HL-60/S4 treated with phorbol 12-myristate 13-acetate at 8.2 ng/mL for 4 days and 3 days (cell line): ENCODE results near the gene METTL6.
"Not testable (repeated sequence)": the region's sequence is repeated elsewhere in the genome, so short reads cannot be mapped to it uniquely, and the experiment has no call there.

Experiments used
- in situ Hi-C: fragments of 300-500 bp; cut with MboI; formaldehyde crosslinking; loops from 2 replicates; pipeline ENCODE4 v1.15.0; 2022; ENCODE audit warnings: low sequenced_read_pairs

METTL6 gene

DNA sequence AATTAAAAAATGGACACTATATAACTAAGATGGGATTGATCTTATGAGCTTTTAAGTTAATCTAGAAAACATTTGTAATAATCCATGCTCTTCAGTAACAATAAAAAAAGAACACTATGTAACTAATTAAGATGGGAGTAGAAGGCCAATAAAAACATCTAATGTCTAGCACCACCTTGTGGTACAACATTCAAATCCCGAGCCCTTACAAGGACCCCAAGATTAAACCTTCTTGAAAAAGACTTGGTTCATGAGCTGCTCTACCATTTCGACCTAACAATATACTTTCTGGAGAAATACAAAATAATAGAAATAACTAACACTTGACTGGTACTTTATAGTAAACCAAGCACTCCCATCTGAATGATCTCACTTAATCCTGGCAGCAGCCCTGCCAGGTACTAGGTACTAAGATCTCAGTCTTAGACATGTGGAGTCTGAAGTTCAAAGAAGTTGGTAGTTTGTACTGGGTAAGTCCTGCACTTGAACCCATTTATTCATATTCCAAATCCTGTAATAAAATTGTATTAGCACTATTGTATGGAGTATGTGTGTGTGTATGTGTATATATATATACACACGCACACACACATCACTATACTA is 21.8 kb downstream of the METTL6 start:
- in situ Hi-C loops: no loop called here

DNA sequence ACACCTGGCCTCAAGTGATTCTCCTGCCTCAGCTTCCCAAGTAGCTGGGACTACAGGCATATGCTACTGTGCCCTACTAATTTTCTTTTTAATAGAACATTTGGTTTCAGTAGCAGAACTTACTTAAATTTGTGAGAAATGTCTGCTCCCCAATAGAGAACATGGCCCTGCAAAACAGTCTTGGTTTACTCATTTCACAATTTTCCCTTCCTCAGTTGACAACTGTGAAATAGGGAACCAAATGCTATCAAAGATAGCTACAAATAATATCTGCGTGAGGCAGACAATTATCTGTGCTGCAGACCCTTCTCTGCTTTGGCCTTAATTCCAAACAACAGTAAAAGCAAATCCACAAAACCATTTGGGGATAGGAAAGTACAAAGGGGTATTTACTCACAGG is 22.6 kb downstream of the METTL6 start:
- in situ Hi-C loops: no loop called here

DNA sequence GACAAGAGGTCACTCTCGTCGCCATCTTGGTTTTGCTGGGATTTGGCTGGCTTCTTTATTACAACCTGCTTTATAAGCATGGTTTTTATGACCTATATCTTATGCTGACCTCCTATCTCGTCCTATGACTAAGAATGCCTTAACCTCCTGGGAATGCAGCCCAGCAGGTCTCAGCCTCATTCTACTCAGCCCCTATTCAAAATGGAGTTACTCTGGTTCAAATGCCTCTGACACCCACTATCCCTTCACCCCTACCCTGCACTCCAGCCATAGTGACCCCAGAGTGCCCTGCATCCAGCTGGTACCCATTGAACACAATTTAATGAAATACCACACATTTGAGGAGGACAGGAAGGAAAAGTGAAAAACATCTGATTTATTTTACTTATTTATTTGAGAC is 23.4 kb downstream of the METTL6 start:
- in situ Hi-C loops: no loop called here

DNA sequence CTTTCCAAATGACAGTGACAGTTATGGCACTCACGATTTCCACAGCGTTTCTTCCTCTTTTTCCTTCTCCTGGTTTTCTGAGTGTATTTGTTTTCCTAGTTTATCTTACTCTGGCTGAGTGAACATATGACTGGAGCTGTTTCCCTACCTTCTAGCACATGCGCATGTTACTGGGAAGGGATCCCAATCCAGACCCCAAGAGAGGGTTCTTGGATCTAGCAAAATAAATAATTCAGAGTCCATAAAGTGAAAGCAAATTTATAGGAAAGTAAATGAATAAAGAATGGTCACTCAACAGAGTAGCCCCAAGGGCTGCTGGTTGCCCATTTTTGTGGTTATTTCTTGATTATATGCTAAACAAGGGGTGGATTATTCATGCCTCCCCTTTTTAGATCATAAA is 23.8 kb downstream of the METTL6 start:
- in situ Hi-C loops: no loop called here

DNA sequence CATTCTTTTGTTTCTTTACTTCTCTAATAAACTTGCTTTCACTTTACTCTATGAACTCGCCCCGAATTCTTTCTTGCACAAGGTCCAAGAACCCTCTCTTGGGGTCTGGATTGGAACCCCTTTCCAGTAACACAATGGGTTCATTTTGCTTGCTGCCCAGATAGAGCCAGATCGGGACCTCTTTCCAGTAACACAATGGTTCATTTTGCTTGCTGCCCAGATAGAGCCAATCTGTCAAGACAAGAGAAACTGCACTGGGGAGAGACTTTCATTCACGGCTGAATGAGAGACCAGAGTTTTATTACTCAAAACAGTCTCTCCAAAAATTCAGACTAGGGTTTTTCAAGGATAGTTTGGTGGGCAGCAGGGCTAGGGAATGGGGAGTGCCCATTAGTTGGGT is 25.4 kb downstream of the METTL6 start:
- in situ Hi-C loops: no loop called here

DNA sequence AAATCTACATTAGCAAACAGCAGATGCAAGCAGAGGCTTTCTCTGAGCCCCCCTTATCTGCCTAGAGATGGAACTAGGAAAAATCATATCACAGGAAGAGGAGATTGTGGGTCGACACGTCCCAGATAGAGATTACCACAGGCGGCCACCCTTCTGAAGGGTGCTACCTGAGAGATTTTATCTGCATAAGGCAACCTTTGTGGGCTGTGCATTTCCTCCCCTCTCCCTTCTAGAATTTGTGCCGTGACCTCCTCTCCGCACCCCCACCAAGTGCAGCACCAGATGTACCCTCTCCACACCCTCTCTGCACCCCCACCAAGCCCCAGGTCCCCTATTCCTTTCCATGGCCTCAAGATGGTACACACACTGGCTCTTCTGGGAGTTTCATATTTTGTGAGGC is 27.4 kb downstream of the METTL6 start:
- in situ Hi-C loops: no loop called here

DNA sequence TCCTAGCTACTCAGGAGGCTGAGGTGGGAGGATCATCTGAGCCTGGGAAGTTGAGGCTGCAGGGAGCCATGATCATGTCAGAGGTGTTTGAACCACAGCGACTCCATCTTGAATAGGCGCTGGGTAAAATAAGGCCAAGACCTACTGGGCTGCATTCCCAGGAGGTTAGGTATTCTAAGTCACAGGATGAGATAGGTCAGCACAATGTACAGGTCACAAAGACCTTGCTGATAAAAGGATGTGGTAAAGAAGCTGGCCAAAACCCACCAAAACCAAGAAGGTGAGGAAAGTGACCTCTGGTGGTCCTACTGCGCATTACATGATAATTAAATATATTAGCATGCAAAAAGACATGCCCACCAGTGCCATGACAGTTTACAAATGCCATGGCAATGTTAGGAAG is 28.6 kb downstream of the METTL6 start:
- in situ Hi-C loops: not testable (repeated sequence)

DNA sequence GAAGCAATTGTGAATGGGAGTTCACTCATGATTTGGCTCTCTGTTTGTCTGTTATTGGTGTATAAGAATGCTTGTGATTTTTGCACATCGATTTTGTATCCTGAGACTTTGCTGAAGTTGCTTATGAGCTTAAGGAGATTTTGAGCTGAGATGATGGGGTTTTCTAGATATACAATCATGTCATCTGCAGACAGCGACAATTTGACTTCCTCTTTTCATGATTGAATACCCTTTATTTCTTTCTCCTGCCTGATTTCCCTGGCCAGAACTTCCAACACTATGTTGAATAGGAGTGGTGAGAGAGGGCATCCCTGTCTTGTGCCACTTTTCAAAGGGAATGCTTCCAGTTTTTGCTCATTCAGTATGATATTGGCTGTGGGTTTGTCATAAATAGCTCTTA is 34.1 kb downstream of the METTL6 start:
- in situ Hi-C loops: not testable (repeated sequence)

DNA sequence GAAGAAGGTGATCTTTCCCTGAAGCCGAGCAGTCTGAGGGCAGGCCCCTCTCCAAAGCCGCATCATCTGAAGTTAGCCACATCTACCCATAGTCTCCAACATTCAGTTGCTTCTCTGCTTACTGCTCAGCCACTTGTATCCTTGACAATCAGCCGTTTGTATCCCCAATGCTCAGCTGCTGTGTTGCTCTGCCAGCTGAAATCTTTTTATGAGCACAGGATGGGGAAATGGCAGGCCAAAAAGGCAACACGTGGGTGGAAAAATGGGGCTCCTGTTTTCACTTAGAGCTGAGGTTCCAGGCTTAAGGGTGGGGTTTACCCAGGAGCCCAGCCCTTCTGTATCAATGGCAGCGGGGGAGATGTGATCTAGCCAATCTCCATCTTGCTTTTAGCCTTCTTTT is 36.3 kb downstream of the METTL6 start:
- in situ Hi-C loops: no loop called here

DNA sequence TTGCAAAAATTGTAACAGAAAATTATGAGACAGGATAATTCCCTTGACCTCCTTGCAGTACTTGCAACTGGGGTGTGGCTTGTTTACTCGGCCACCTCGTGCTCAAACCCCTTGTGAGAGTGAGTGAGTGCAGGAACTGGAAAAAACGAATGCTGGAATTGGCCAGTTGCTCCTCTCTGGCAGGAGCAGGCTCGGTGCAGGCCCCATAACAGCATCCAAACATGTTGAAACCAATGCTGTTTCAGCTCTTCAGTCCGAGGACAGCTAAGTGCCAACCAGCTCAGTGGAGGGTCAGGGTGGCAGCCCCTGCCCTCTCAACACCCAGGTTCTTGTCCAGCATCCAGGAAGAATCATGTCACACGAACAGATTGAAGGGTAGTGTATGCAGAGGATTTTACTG is 36.9 kb downstream of the METTL6 start:
- in situ Hi-C loops: no loop called here

DNA sequence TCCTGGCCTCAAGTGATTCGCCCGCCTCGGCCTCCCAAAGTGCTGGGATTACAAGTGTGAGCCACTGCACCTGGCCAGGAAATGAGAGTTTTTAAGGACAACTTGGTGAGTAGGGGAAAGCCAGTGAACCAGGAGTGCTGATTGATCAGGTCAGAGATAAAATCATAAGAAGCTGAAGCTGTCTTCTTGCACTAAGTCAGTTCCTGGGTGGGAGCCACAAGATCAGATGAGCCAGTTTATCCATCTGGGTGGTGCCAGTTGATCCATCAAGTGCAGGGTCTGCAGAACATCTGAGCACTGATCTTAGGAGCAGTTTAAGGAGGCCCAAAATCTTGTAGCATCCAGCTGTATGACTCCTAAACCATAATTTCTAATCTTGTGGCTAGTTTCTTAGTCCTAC is 39.0 kb downstream of the METTL6 start:
- in situ Hi-C loops: loop anchor here (10.0 kb wide), 1 partner anchor 124 kb away; no protein-coding TSS in a partner anchor

DNA sequence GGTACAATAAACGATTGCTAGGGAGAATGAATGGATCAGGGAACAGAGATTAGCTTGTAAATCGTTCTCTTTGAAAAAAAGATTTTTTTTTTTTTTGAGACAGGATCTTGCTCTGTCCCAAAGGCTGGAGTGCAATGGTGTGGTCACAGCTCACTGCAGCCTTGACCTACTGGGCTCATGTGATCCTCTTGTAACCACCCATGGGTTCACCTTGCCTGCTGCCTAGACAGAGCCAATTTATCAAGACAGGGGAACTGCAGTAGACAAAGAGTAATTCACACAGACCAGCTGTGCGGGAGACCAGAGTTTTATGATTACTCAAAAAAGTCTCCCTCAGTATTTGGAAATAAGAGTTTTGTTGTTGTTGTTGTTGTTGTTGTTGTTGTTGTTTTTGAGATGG is 39.6 kb downstream of the METTL6 start:
- in situ Hi-C loops: loop anchor here (10.0 kb wide), 1 partner anchor 123 kb away; no protein-coding TSS in a partner anchor

DNA sequence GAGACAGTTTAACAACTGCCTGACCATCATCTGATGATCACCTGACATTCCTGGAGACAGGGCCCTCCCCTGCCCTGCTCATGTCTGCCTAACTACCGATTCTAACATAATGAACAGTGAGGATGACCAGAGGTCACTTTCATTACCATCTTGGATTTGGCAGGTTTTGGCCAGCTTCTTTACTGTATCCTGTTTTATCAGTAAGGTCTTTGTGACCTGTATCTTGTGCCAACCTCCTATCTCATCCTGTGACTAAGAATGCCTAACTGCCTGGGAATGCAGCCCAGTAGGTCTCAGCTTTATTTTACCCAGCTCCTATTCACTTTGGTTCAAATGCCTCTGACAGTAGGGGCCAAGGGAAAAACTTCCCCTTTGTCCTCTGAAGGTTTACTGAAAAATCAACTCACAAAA is 40.2 kb downstream of the METTL6 start:
- in situ Hi-C loops: loop anchor here (10.0 kb wide), 1 partner anchor 122 kb away; no protein-coding TSS in a partner anchor

DNA sequence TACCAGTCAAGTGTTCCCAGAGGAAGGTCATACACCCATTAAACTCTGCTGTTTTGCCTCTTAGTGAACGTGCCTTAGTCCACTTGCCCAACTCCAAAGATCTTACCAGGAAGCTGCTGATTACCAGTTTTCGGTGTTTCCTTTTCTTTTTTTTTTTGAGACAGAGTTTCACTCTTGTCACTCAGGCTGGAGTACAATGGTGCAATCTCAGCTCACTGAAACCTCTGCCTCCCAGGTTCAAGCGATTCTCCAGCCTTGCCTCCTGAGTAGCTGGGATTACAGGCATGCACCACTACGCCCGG is 40.7 kb downstream of the METTL6 start:
- in situ Hi-C loops: loop anchor here (10.0 kb wide), 1 partner anchor 122 kb away; no protein-coding TSS in a partner anchor

DNA sequence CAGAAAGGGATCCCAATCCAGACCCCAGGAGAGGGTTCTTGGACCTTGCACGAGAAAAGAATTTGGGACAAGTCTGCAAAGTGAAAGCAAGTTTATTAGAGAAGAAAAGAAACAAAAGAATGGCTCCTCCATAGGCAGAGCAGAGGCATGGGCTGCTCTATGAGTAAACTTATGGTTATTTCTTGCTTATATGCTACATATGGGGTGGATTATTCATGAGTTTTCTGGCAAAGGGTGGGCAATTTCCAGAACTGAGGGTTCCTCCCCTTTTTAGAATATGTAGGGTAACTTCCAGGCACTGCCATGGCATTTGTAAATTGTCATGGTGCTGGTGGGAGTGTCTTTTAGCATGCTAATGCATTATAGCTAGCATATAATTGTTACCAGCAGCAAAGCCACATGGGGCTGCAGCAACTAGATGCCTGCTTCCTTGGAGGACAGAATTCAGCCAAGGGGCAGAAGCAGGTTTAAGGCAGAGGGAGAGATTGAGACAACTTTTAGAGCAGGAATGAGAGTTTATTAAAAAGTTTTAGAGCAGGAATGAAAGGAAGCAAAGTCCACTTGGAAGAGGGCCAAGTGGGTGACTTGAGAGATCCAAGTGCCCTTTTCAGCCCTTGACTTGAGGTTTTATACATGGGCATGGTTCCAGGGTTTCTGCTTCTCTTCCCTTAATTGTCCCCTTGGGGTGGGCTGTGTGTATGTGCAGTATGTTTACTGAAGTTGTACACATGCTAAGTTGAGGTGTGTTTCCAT is 41.3 kb downstream of the METTL6 start:
- in situ Hi-C loops: loop anchor here (10.0 kb wide), 1 partner anchor 121 kb away; no protein-coding TSS in a partner anchor

DNA sequence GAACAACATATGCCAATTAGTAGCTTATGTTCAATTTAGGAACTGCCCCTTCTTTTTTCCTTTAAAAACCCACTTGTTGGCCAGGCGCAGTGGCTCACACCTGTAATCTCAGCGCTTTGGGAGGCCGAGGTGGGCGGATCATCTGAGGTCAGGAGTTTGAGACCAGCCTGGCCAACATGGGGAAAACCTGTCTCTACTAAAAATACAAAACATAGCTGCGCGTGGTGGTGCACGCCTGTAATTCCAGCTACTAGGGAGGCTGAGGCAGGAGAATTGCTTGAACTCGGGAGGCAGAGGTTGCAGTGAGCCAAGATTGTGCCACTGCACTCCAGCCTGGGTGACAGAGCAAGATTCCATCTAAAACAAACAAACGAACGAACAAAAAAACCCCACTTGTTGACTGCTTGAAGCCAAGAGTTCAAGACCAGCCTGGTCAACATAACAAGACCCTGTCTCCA is 42.1 kb downstream of the METTL6 start:
- in situ Hi-C loops: loop anchor here (10.0 kb wide), 1 partner anchor 120 kb away; no protein-coding TSS in a partner anchor

DNA sequence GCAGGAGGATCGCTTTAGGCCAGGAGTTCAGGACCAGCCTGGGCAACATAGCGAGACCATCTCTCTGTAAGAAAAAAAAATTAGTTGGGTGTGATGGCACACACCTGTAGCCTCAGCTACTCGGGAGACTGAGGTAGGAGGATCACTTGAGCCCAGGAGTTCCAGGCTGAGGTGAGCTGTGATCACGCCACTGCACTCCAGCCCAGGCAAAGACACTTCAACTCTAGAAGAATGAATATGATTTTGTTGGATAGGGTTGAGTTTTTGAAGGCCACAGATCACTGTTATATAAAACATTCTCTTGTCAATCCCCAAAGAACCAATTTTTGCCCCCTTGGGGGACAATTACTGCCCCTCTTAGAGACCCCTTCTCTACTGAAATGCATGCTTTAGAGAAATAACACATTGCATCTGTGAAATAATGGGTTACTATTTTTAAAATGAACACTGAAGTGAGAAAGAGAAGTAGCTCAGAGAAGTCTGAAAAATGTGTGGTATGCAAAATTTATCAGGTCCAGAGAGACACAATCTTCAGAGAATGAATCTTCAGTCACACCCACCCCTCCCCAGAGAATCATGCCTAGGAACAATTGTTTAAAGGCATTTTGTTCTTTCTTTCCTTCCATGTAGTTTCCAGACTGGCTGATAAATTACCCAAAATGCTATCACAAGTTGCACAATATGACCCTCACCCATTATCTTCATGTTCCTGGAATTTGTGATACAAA is 42.7 kb downstream of the METTL6 start:
- in situ Hi-C loops: loop anchor here (10.0 kb wide), 1 partner anchor 120 kb away; no protein-coding TSS in a partner anchor

DNA sequence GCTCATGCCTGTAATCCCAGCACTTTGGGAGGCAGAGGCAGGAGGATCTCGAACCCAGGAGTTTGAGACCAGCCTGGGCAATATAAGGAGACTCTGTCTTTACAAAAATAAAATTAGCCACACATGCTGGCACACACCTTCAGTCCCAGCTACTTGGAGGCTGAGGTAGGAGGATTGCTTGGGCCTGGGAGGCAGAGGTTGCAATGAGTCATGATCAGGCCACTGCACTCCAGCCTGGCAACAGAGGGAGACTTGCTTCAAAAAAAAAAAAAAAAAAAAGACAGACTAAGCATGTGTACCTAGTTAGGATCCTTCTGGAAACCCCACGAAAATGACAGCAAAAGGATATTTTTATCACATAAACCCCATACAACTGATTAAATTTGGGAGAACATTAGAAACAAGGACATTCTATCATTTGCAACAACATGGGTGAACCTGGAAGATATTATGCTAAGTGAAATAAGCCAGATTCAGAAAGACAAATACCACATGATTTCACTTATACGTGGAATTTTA is 44.9 kb downstream of the METTL6 start:
- in situ Hi-C loops: loop anchor here (10.0 kb wide), 1 partner anchor 118 kb away; no protein-coding TSS in a partner anchor

DNA sequence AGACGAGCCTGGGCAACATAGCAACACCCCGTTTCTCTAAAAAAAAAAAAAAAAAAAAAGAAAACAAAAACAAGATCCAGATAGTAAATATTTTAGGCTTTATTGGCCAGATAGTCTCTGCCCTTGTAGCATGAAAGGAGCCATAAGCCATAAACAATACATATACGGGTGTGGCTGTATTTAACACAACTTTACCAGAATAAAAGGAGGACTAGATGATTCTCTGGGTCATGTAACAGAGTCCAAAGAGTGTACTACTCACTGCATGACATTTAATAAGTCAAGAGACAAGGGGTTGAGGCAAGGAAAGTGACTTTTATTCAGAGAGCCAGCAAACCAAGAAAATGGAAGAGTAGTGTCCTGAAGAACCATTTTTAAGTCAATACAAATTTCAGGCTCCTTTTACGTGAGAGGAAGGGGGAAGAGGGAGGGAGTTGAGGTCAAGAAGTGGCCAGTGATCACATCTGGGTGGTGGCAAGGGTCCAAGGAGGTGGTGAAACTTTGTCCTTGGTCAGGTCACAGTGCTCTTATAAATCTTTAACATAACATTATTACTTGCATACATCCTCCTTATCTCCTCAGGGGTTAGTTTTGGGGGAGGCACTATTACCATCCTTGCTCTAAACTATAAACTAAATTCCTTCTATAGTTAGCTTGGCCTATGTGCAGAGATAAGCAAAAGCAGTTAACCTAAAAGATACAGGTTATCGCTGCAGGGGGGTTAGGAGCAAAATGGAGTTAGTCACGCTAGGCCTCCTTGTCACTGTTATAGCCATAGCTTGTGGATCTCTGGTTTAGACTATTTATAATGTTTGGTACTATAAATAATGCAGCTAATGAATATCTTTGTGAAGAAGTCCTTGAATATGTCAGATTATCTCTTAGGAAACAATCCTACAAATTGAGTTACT is 46.1 kb downstream of the METTL6 start:
- in situ Hi-C loops: loop anchor here (10.0 kb wide), 1 partner anchor 116 kb away; no protein-coding TSS in a partner anchor
